GM06990 (cell line): ENCODE results near the gene CACNA2D3.

Experiments used
- DNase-seq: peaks from one replicate; pipeline ENCODE4 v3.0.0-alpha.2; 2011; ENCODE audit not compliant: insufficient read length; ENCODE audit errors: extremely low read depth
- H3K27me3 ChIP-seq: replicated peaks from 2 replicates; pipeline ENCODE4 v1.6.0; 2011; ENCODE audit warnings: low read length; ENCODE audit not compliant: control insufficient read depth, insufficient read depth
- H3K36me3 ChIP-seq: 2 replicates; pipeline ENCODE4 v1.5.1; 2011; ENCODE audit warnings: low read length; ENCODE audit not compliant: control insufficient read depth, insufficient read depth
- H3K4me3 ChIP-seq: replicated peaks from 2 replicates; pipeline ENCODE4 v1.5.1; 2011; ENCODE audit warnings: low read depth, mild to moderate bottlenecking, control low read depth, low read length
- CTCF ChIP-seq: IDR thresholded peaks from 2 replicates; pipeline ENCODE4 v1.5.1; 2011; ENCODE audit warnings: low read length, control low read depth, mild to moderate bottlenecking, inconsistent platforms; ENCODE audit not compliant: insufficient read depth, poor library complexity, severe bottlenecking

CACNA2D3 gene

GRCh38 chr3:54733106-54734006 is 611.0 kb downstream of the CACNA2D3 start:
- Histone ChIP-seq H3K27me3 (no peaks in the 10 kb centered on the region; the same call in 1 of the 2 replicates), H3K36me3 (no peaks in the 10 kb centered on the region), H3K4me3 (no peak overlapping the region)
- no peak for TF ChIP-seq CTCF
- DNase-seq: no peak

- TF ChIP-seq CTCF: no peak
- no peak overlapping the region for H3K4me3 ChIP-seq
- no peak for DNase-seq
- H3K27me3 ChIP-seq: no peaks in the 10 kb centered on the region; the same call in 1 of the 2 replicates
- H3K36me3 ChIP-seq: no peaks in the 10 kb centered on the region
Observed at GRCh38 chr3:54736459-54736858, 614.1 kb downstream of the CACNA2D3 start.

GRCh38 chr3:54743755-54744154 is 621.4 kb downstream of the CACNA2D3 start:
- DNase-seq: no peak
- TF ChIP-seq CTCF: no peak
- H3K36me3 ChIP-seq: no peaks in the 10 kb centered on the region
- H3K27me3 ChIP-seq: no peaks in the 10 kb centered on the region
- no peak overlapping the region for H3K4me3 ChIP-seq

- no peak overlapping the region for H3K4me3 ChIP-seq
- TF ChIP-seq CTCF: no peak
- H3K36me3 ChIP-seq: no peaks in the 10 kb centered on the region
- DNase-seq: no peak
- H3K27me3 ChIP-seq: no peaks in the 10 kb centered on the region
Observed at GRCh38 chr3:54744291-54744690, 621.9 kb downstream of the CACNA2D3 start.

GRCh38 chr3:54745843-54746242 is 623.5 kb downstream of the CACNA2D3 start:
- Histone ChIP-seq H3K4me3 (no peak overlapping the region), H3K27me3 (no peaks in the 10 kb centered on the region), H3K36me3 (no peaks in the 10 kb centered on the region)
- DNase-seq: no peak
- no peak for TF ChIP-seq CTCF
